Naive thymus-derived CD8-positive, alpha-beta T cell (primary cell): ENCODE data around the gene SLPI. TPM values are rescaled to one million over a fixed set of nuclear protein-coding genes. Genes with fewer than 3 reads are reported as not detected.

ENCODE experiments used
- ATAC-seq, 2 donors: fragments of 150-1000 bp; cut with Tn5 transposase in 1 of 2; sonication (Bioruptor Pico), chemical (Tn5 transposase) in 1 of 2; 1 replicate in 1 of 2; 2 replicates in 1 of 2; pipeline ENCODE4 v1.10.0; 2021; ENCODE audit warnings: mild to moderate bottlenecking in 2 of 2, moderate library complexity in 2 of 2
- POLR2A ChIA-PET: fragments of 350-600 bp; sonication (Branson Sonifier 250); formaldehyde crosslinking; loops from one replicate; lab custom pipeline; 2021; ENCODE audit warnings: antibody characterized with exemption; lab: Charles Lee
- DNase-seq, 10 donors: peaks; one replicate each; pipeline versions ENCODE4 v3.0.0 to v3.0.0-alpha.2; 2020 to 2022
- H3K27ac Mint-ChIP-seq, 10 donors: one replicate each; pipeline ENCODE4 v1.8.0; 2020 to 2022; ENCODE audit warnings: mild to moderate bottlenecking in 10 of 10, mixed read lengths in 10 of 10, moderate library complexity in 4 of 10, inconsistent platforms in 1 of 10
- H3K27me3 Mint-ChIP-seq, 5 donors: one replicate each; pipeline ENCODE4 v1.8.0; 2021 to 2022; ENCODE audit warnings: mixed read lengths in 5 of 5
- H3K36me3 Mint-ChIP-seq, 3 donors: one replicate each; pipeline ENCODE4 v1.8.0; 2020 to 2022; ENCODE audit warnings: mixed read lengths in 3 of 3, mild to moderate bottlenecking in 2 of 3, inconsistent platforms in 1 of 3
- H3K4me1 Mint-ChIP-seq, 4 donors: one replicate each; pipeline ENCODE4 v1.8.0; 2021 to 2022; ENCODE audit warnings: mixed read lengths in 4 of 4
- H3K4me3 Mint-ChIP-seq, 10 donors: one replicate each; pipeline ENCODE4 v1.8.0; 2020 to 2022; ENCODE audit warnings: mild to moderate bottlenecking in 10 of 10, mixed read lengths in 10 of 10, moderate library complexity in 6 of 10, inconsistent platforms in 1 of 10
- H3K9me3 Mint-ChIP-seq, 9 donors: one replicate each; pipeline ENCODE4 v1.8.0; 2020 to 2022; ENCODE audit warnings: mixed read lengths in 9 of 9, mild to moderate bottlenecking in 3 of 9, inconsistent platforms in 1 of 9, moderate library complexity in 1 of 9
- polyA plus RNA-seq, 3 donors: library from polyadenylated mRNA; unstranded; fragments of 300-500 nt; fragmentation: Illumina TruSeq; gene quantifications; one replicate each; pipeline ENCODE4 v1.2.3, GENCODE V29; 2021
- total RNA-seq, 8 experiments: library from RNA in 2 of 8; stranded (reverse) in 2 of 8; gene quantifications; one replicate each; pipeline ENCODE4 v1.2.3 and lab custom pipeline; 2021 to 2026

SLPI gene
- total and polyA plus RNA-seq, 5 experiments from 2014 or later = not detected

GRCh38 chr20:45229264-45230056 is 24.9 kb downstream of the SLPI start:
- POLR2A ChIA-PET = no interaction called here
- H3K27me3 Mint-ChIP-seq = peaks cover 21 to 76% (median 28%) of the 10 kb centered on the region in 5 donors

GRCh38 chr20:45226287-45226686 is 28.1 kb downstream of the SLPI start:
- POLR2A ChIA-PET = no interaction called here
- Mint-ChIP-seq H3K36me3 (no peaks in the 10 kb centered on the region), H3K27me3 (peaks cover 19 to 74% (median 35%) of the 10 kb centered on the region in 5 donors), H3K4me1 (no peaks in the 10 kb centered on the region), H3K4me3 (no peak overlapping the region), H3K27ac (no peak overlapping the region), H3K9me3 (no peaks in the 10 kb centered on the region)
- no peak for DNase-seq
- no peak for ATAC-seq

More at GRCh38 chr20:45229264-45230056, 24.9 kb downstream of the SLPI start:
- DNase-seq (peak in 4 of 10 donors; percentile 3 to 12 (median 10)), ATAC-seq (no peak)
- Mint-ChIP-seq H3K27ac (peak overlapping the region in 1 of 10 donors; percentile 47), H3K9me3 (peaks cover 0 to 9% (median 5%) of the 10 kb centered on the region in 9 donors), H3K4me3 (no peak overlapping the region), H3K36me3 (peaks cover 0 to 7% (median 0%) of the 10 kb centered on the region in 3 donors), H3K4me1 (no peaks in the 10 kb centered on the region)

- Mint-ChIP-seq H3K4me1 (no peaks in the 10 kb centered on the region), H3K27ac (no peak overlapping the region), H3K4me3 (no peak overlapping the region), H3K27me3 (peaks cover 22 to 61% (median 29%) of the 10 kb centered on the region in 5 donors), H3K9me3 (no peaks in the 10 kb centered on the region), H3K36me3 (no peaks in the 10 kb centered on the region)
- POLR2A ChIA-PET = no interaction called here
- ATAC-seq (no peak), DNase-seq (no peak)
Observed at GRCh38 chr20:45223136-45223535, 31.2 kb downstream of the SLPI start.

GRCh38 chr20:45221076-45221475 is 33.3 kb downstream of the SLPI start, which contains the start of gene SEMG2:
Gene SEMG2 (plus strand): TSS chr20:45221373. CDS start chr20:45221390, 17 bp downstream.
- Mint-ChIP-seq H3K9me3 (no peaks in the 10 kb centered on the region), H3K36me3 (no peaks in the 10 kb centered on the region), H3K27ac (no peak within 1 kb of the TSS), H3K27me3 (peaks cover 19 to 66% (median 30%) of the 10 kb centered on the region in 5 donors), H3K4me1 (no peaks in the 10 kb centered on the region), H3K4me3 (no peak within 1 kb of the TSS)
- POLR2A ChIA-PET = no interaction called here
- no peak for DNase-seq
- no peak for ATAC-seq

GRCh38 chr20:45218636-45219035 is 35.7 kb downstream of the SLPI start:
- Mint-ChIP-seq H3K27ac (no peak overlapping the region), H3K36me3 (no peaks in the 10 kb centered on the region), H3K9me3 (no peaks in the 10 kb centered on the region), H3K27me3 (peaks cover 21 to 68% (median 40%) of the 10 kb centered on the region in 5 donors), H3K4me3 (no peak overlapping the region), H3K4me1 (no peaks in the 10 kb centered on the region)
- no peak for DNase-seq
- POLR2A ChIA-PET = no interaction called here
- no peak for ATAC-seq

- H3K9me3 Mint-ChIP-seq = no peaks in the 10 kb centered on the region
- H3K27ac Mint-ChIP-seq = no peak overlapping the region
- ATAC-seq = no peak
- peaks cover 21 to 66% (median 39%) of the 10 kb centered on the region in 5 donors for H3K27me3 Mint-ChIP-seq
- no peak for DNase-seq
- no peak overlapping the region for H3K4me3 Mint-ChIP-seq
- POLR2A ChIA-PET = no interaction called here
- H3K4me1 Mint-ChIP-seq = no peaks in the 10 kb centered on the region
- H3K36me3 Mint-ChIP-seq = no peaks in the 10 kb centered on the region
Observed at GRCh38 chr20:45218124-45218523, 36.2 kb downstream of the SLPI start.

- DNase-seq (no peak), ATAC-seq (no peak)
- H3K27ac Mint-ChIP-seq = no peak overlapping the region
- no peaks in the 10 kb centered on the region for H3K4me1 Mint-ChIP-seq
- no peak overlapping the region for H3K4me3 Mint-ChIP-seq
- H3K27me3 Mint-ChIP-seq = peaks cover 15 to 61% (median 30%) of the 10 kb centered on the region in 5 donors
- POLR2A ChIA-PET = no interaction called here
- peaks cover 0 to under 1% (median 0%) of the 10 kb centered on the region in 3 donors for H3K36me3 Mint-ChIP-seq
- no peaks in the 10 kb centered on the region for H3K9me3 Mint-ChIP-seq
Observed at GRCh38 chr20:45212836-45213235, 41.5 kb downstream of the SLPI start.

GRCh38 chr20:45211569-45212474 is 42.5 kb downstream of the SLPI start:
- Mint-ChIP-seq H3K27me3 (peaks cover 19 to 61% (median 35%) of the 10 kb centered on the region in 5 donors), H3K36me3 (peaks cover 0 to 5% (median 0%) of the 10 kb centered on the region in 3 donors), H3K9me3 (no peaks in the 10 kb centered on the region), H3K27ac (no peak overlapping the region), H3K4me3 (no peak overlapping the region), H3K4me1 (no peaks in the 10 kb centered on the region)
- ATAC-seq = no peak
- POLR2A ChIA-PET = no interaction called here
- no peak for DNase-seq

- POLR2A ChIA-PET = no interaction called here
- ATAC-seq (no peak), DNase-seq (no peak)
- Mint-ChIP-seq H3K4me3 (no peak overlapping the region), H3K36me3 (peaks cover 0 to 5% (median 0%) of the 10 kb centered on the region in 3 donors), H3K4me1 (no peaks in the 10 kb centered on the region), H3K9me3 (peaks cover 0 to 4% (median 0%) of the 10 kb centered on the region in 9 donors), H3K27ac (no peak overlapping the region), H3K27me3 (peaks cover 28 to 76% (median 41%) of the 10 kb centered on the region in 5 donors)
Observed at GRCh38 chr20:45209924-45210323, 44.4 kb downstream of the SLPI start.

- peaks cover 0 to 20% (median 0%) of the 10 kb centered on the region in 3 donors for H3K36me3 Mint-ChIP-seq
- no peak within 1 kb of the TSS for H3K27ac Mint-ChIP-seq
- H3K4me1 Mint-ChIP-seq = no peaks in the 10 kb centered on the region
- peaks cover 34 to 64% (median 39%) of the 10 kb centered on the region in 5 donors for H3K27me3 Mint-ChIP-seq
- no peak for DNase-seq
- POLR2A ChIA-PET = no interaction called here
- no peak within 1 kb of the TSS for H3K4me3 Mint-ChIP-seq
- ATAC-seq = no peak
- peaks cover 6 to 27% (median 10%) of the 10 kb centered on the region in 9 donors for H3K9me3 Mint-ChIP-seq
Observed at GRCh38 chr20:45206725-45207124, 47.6 kb downstream of the SLPI start, which contains the start of gene SEMG1. Gene SEMG1 (plus strand): TSS chr20:45207033. CDS start chr20:45207054, 21 bp downstream.
